ENCODE data around the gene CDK18. TPM values are rescaled to one million over a fixed set of nuclear protein-coding genes. Genes with fewer than 3 reads are reported as not detected.

CDK18 gene
- 22.9 TPM for total RNA-seq

DNA sequence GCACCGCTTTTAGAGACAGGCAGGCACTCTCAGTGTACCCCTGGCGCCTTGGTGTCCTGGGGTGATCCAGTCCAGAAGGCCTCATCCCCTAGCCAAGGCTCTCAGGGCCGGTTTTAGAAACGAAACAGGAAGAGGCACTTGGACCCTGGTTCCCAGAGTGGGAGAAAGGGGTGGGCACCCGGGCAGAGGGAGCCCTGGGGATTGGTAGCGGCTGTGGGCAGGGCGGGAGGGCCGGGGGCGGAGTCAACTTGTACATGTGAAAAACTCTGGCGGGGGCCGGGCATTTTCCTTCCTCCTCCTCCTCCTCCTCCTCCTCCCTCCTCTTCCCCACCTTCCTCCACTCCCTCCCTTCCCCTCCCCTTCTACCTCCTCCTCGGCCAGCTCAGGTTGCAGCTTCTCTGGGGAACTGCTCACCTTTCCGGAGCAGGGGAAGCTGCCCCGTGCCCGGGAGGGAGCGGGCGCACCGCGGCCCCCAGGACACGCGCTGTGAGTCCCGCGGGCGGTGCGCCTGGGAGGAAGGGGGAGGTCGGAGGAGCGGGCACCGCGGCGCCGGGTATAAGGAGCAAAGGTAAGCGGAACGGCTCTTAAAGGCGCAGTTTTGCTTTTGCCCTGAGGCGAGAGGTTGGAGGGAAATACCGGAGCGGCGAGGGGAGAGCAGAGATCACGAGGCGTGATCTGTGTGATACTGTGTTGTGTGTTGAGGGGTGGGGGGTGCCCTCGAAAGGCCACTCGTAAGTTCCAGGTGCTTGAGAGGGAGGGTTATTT, at the start of gene CDK18:
Gene CDK18, plus strand, starts transcription at position 359 of the 765 bp plus-strand sequence. CDS start 18,499 bp downstream, outside the sequence.

DNA sequence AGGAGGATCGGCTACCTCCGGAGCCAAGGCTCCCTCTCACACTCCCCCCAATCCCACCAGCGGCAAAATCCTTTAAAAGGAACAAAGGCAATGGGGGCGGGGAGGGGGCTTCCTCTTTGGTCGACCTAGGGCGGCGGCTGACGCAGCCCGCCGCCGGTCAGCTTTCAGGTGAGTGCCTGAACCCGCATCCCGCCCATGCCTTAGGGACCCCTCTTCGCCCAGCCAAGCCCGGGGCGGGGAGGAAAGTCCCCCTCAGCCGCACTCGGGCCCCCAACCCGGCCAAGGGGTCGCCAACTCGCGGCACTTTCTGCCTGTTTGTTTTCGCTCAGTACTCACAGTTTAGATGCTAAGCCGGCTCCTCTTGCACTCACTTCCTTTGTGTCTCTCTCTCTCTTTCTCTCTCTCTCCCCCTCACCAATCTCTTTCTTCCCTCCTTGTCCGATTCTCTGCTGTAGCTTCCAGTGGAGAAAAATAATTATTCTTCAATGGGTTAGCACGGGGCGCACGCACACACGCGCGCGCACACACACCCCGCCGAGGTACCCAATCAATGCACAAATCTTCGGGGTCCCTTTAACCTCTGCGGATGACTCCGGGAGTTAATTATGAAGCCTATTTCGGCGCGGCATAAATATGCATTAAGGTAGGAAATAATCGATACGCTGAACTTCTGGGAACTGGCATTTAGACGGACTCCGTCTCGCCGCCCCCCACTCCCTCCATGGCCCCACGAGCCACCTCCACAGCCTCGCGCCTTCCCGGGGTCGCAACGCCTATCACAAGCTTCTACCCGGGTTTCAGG, 48.7 kb upstream of the CDK18 start, which contains the start of gene BLACAT1:
Gene BLACAT1, minus strand, starts transcription at position 465 of the 802 bp plus-strand sequence.

Small RNA genes within 50 kb of the gene (small RNA-seq; reads per million reads assigned to genes)
- not detected for gene RNU2-19P (ENCODE audit: low replicate concordance)

Other genes starting within 250 kb of the CDK18 start
- gene NUAK2, start 182.9 kb upstream of the CDK18 start, total RNA-seq, result 26.0 TPM
- 4.8 TPM for gene KLHDC8A, start 147.7 kb upstream of the CDK18 start, total RNA-seq
- 0.88 TPM for gene LEMD1, start 82.6 kb upstream of the CDK18 start, total RNA-seq
- gene BLACAT1, start 48.6 kb upstream of the CDK18 start, total RNA-seq, result 0.70 TPM
- 16.4 TPM for gene ELK4, start 127.3 kb downstream of the CDK18 start, total RNA-seq
- 10.2 TPM for gene SLC45A3, start 175.8 kb downstream of the CDK18 start, total RNA-seq
- gene NUCKS1, start 245.5 kb downstream of the CDK18 start, total RNA-seq, result 158 TPM

All from metanephros (tissue), 2 donors.